AG10803 (cell line): ENCODE results near the gene SLC39A9.

Experiments used
- DNase-seq: peaks from one replicate; pipeline ENCODE4 v3.0.0; 2010; ENCODE audit warnings: low read depth
- H3K4me3 ChIP-seq: 2 replicates; pipeline ENCODE4 v1.5.1; 2011; ENCODE audit warnings: mild to moderate bottlenecking, low read length, control low read depth
- CTCF ChIP-seq: conservative IDR thresholded peaks from 2 replicates; pipeline ENCODE4 v1.5.1; 2011; ENCODE audit warnings: mild to moderate bottlenecking, low read length, control low read depth, inconsistent platforms

SLC39A9 gene

GRCh38 chr14:69368381-69368780 lies 30.1 kb upstream of the SLC39A9 start:
- TF ChIP-seq CTCF: no peak
- no peak overlapping the region for H3K4me3 ChIP-seq
- no peak for DNase-seq

GRCh38 chr14:69370061-69370460 lies 28.4 kb upstream of the SLC39A9 start:
- no peak overlapping the region for H3K4me3 ChIP-seq
- DNase-seq: no peak
- no peak for TF ChIP-seq CTCF

- H3K4me3 ChIP-seq: no peak overlapping the region
- no peak for TF ChIP-seq CTCF
- no peak for DNase-seq
Measured at GRCh38 chr14:69372146-69372545, 26.3 kb upstream of the SLC39A9 start.

- no peak for TF ChIP-seq CTCF
- H3K4me3 ChIP-seq: no peak overlapping the region
- DNase-seq: no peak
Measured at GRCh38 chr14:69373104-69373503, 25.4 kb upstream of the SLC39A9 start.

- no peak overlapping the region for H3K4me3 ChIP-seq
- no peak for DNase-seq
- no peak for TF ChIP-seq CTCF
Measured at GRCh38 chr14:69374235-69374634, 24.3 kb upstream of the SLC39A9 start.

GRCh38 chr14:69375182-69375581 lies 23.3 kb upstream of the SLC39A9 start:
- DNase-seq: no peak
- H3K4me3 ChIP-seq: no peak overlapping the region
- no peak for TF ChIP-seq CTCF

GRCh38 chr14:69375722-69376121 lies 22.8 kb upstream of the SLC39A9 start:
- TF ChIP-seq CTCF: no peak
- H3K4me3 ChIP-seq: no peak overlapping the region
- no peak for DNase-seq
